ENCODE measurements around the gene CYP2S1. TPM values are rescaled to one million over a fixed set of nuclear protein-coding genes. Genes with fewer than 3 reads are reported as not detected.
A peak's percentile ranks its signal among the peaks of the same experiment; 100 is the strongest.

Gene CYP2S1
- total RNA-seq, 1 donor from 2014 or later: 23.4 TPM

GRCh38 chr19:41222240-41222639 lies 29.2 kb downstream of the CYP2S1 start:
- DNase-seq (ENCODE audit: low read depth) (no peak), FAIRE-seq (no peak)
- TF ChIP-seq CTCF (IDR thresholded peaks at IDR 0.05; ENCODE audit: insufficient read depth, low read length, severe bottlenecking): no peak
- Histone ChIP-seq H3K27me3 (ENCODE audit: control insufficient read depth, insufficient read depth, low read length) (no peaks in the 10 kb centered on the region), H3K36me3 (ENCODE audit: control insufficient read depth, insufficient read depth, low read length) (peaks cover 3% of the 10 kb centered on the region), H3K4me3 (ENCODE audit: low read depth, low read length) (no peak overlapping the region)

- DNase-seq (ENCODE audit: low read depth): peak; percentile 80
- H3K36me3 ChIP-seq (ENCODE audit: control insufficient read depth, insufficient read depth, low read length): peaks cover 3% of the 10 kb centered on the region
- peak; percentile 28 for FAIRE-seq
Measured at GRCh38 chr19:41223431-41224234, 30.6 kb downstream of the CYP2S1 start.

GRCh38 chr19:41224632-41225031 lies 31.6 kb downstream of the CYP2S1 start:
- no peak for FAIRE-seq
- DNase-seq (ENCODE audit: low read depth): no peak
- no peaks in the 10 kb centered on the region for H3K27me3 ChIP-seq (ENCODE audit: control insufficient read depth, insufficient read depth, low read length)
- H3K4me3 ChIP-seq (ENCODE audit: low read depth, low read length): no peak overlapping the region
- H3K36me3 ChIP-seq (ENCODE audit: control insufficient read depth, insufficient read depth, low read length): peaks cover 3% of the 10 kb centered on the region
- TF ChIP-seq CTCF (IDR thresholded peaks at IDR 0.05; ENCODE audit: insufficient read depth, low read length, severe bottlenecking): no peak

More at GRCh38 chr19:41223431-41224234, 30.6 kb downstream of the CYP2S1 start:
- no peak overlapping the region for H3K4me3 ChIP-seq (ENCODE audit: low read depth, low read length)
- TF ChIP-seq CTCF (IDR thresholded peaks at IDR 0.05; ENCODE audit: insufficient read depth, low read length, severe bottlenecking): no peak
- H3K27me3 ChIP-seq (ENCODE audit: control insufficient read depth, insufficient read depth, low read length): no peaks in the 10 kb centered on the region

GRCh38 chr19:41225238-41226052 lies 32.4 kb downstream of the CYP2S1 start:
- FAIRE-seq (no peak), DNase-seq (ENCODE audit: low read depth) (peak; percentile 97)
- peak overlapping the region; percentile 28 for H3K4me3 ChIP-seq (ENCODE audit: low read depth, low read length)
- H3K27me3 ChIP-seq (ENCODE audit: control insufficient read depth, insufficient read depth, low read length): no peaks in the 10 kb centered on the region
- no peak for TF ChIP-seq CTCF (IDR thresholded peaks at IDR 0.05; ENCODE audit: insufficient read depth, low read length, severe bottlenecking)
- peaks cover 3% of the 10 kb centered on the region for H3K36me3 ChIP-seq (ENCODE audit: control insufficient read depth, insufficient read depth, low read length)

GRCh38 chr19:41226053-41226873 lies 33.2 kb downstream of the CYP2S1 start:
- DNase-seq (ENCODE audit: low read depth): peak; percentile 30
- H3K4me3 ChIP-seq (ENCODE audit: low read depth, low read length): peak overlapping the region; percentile 28
- TF ChIP-seq CTCF (IDR thresholded peaks at IDR 0.05; ENCODE audit: insufficient read depth, low read length, severe bottlenecking): no peak
- no peak for FAIRE-seq
- H3K27me3 ChIP-seq (ENCODE audit: control insufficient read depth, insufficient read depth, low read length): no peaks in the 10 kb centered on the region
- H3K36me3 ChIP-seq (ENCODE audit: control insufficient read depth, insufficient read depth, low read length): peaks cover 2% of the 10 kb centered on the region
